HCT116 (cell line): ENCODE results near the gene C5orf46. TPM values are rescaled to one million over a fixed set of nuclear protein-coding genes. Genes with fewer than 3 reads are reported as not detected.

Experiments used
- ATAC-seq: fragments of 200-7000 bp; cut with Tn5 transposase; 2 replicates; pipeline ENCODE4 v1.9.1; 2020; ENCODE audit warnings: mild to moderate bottlenecking, moderate library complexity
- BruUV-seq: library from RNA; stranded (reverse); fragments of 400-500 nt; replicated peaks from 2 replicates; lab custom pipeline; 2021; lab: Mats Ljungman, UMichigan
- CTCF ChIA-PET: fragments of 300-600 bp; sonication (Branson Sonifier 250); formaldehyde crosslinking; loops from one replicate; lab custom pipeline; 2021; ENCODE audit warnings: antibody characterized with exemption; lab: Charles Lee
- POLR2A ChIA-PET: fragments of 300-600, 350-600 bp; sonication (Branson Sonifier 250); formaldehyde crosslinking; loops from one replicate; lab custom pipeline; 2021; ENCODE audit warnings: antibody characterized with exemption; lab: Charles Lee
- RAD21 ChIA-PET, 2 experiments: fragments of 300-600 bp; sonication (Branson Sonifier 250); formaldehyde crosslinking; loops; one replicate each; lab custom pipeline; 2023; ENCODE audit warnings: low total read pairs in 2 of 2; ENCODE audit not compliant: uncharacterized antibody in 2 of 2, unreplicated experiment in 2 of 2, low non-redundant PET in 1 of 2; lab: Charles Lee
- DNase-seq: peaks from one replicate; pipeline ENCODE4 v3.0.0-alpha.2; 2010; ENCODE audit warnings: low read depth, low spot score
- H2AFZ ChIP-seq: fragments of 200-600 bp; shearing (Covaris generic), sonication (generic); 2 replicates; pipeline ENCODE4 v1.6.1; 2017; ENCODE audit warnings: low read depth, mixed run types, mixed read lengths, antibody characterized with exemption, low read length; ENCODE audit not compliant: poor library complexity, severe bottlenecking
- H3K27ac ChIP-seq: 2 replicates; pipeline ENCODE4 v1.5.1; 2012; ENCODE audit warnings: low read depth, low read length
- H3K27me3 ChIP-seq: fragments of 200-600 bp; sonication (generic); 2 replicates; pipeline ENCODE4 v1.6.1; 2016; ENCODE audit warnings: mixed run types, low read length, mixed read lengths; ENCODE audit not compliant: insufficient read depth
- H3K36me3 ChIP-seq, 2 experiments: fragments of 200-500 bp in 1 of 2; fragments of 200-600 bp in 1 of 2; sonication (Bioruptor generic) in 1 of 2; sonication (generic) in 1 of 2; 2 replicates each; pipeline versions ENCODE4 v1.5.1 to v1.6.1; 2014 to 2016; ENCODE audit warnings: low read length in 2 of 2, inconsistent platforms in 1 of 2, mixed read lengths in 1 of 2, mixed run types in 1 of 2; ENCODE audit not compliant: insufficient read depth in 2 of 2, control insufficient read depth in 1 of 2
- H3K4me1 ChIP-seq, 2 experiments: fragments of 200-600 bp in 1 of 2; sonication (generic) in 1 of 2; 2 replicates each; pipeline versions ENCODE4 v1.5.1 to v1.6.1; 2012 to 2017; ENCODE audit warnings: low read length in 2 of 2, inconsistent platforms in 1 of 2, mild to moderate bottlenecking in 1 of 2, mixed read lengths in 1 of 2, mixed run types in 1 of 2, moderate library complexity in 1 of 2; ENCODE audit not compliant: insufficient read depth in 2 of 2, control insufficient read depth in 1 of 2
- H3K4me2 ChIP-seq: fragments of 200-600 bp; sonication (generic); 2 replicates; pipeline ENCODE4 v1.6.1; 2017; ENCODE audit warnings: mixed run types, low read length, mixed read lengths
- H3K4me3 ChIP-seq, 2 experiments: fragments of 200-600 bp in 1 of 2; sonication (generic) in 1 of 2; replicated peaks in 1 of 2; 2 replicates each; pipeline ENCODE4 v1.5.1; 2011 to 2016; ENCODE audit warnings: low read length in 2 of 2, control low read depth in 1 of 2, low read depth in 1 of 2, mild to moderate bottlenecking in 1 of 2, mixed read lengths in 1 of 2, mixed run types in 1 of 2
- H3K79me2 ChIP-seq: fragments of 200-600 bp; sonication (generic); 2 replicates; pipeline ENCODE4 v1.6.1; 2017; ENCODE audit warnings: mild to moderate bottlenecking, mixed run types, low read length, moderate library complexity, mixed read lengths; ENCODE audit not compliant: insufficient read depth
- H3K9ac ChIP-seq: fragments of 200-600 bp; sonication (generic); 2 replicates; pipeline ENCODE4 v1.6.1; 2016; ENCODE audit warnings: low read length, mixed read lengths
- H3K9me2 ChIP-seq: fragments of 200-600 bp; sonication (generic), shearing (Covaris generic); 2 replicates; pipeline ENCODE4 v1.6.1; 2017; ENCODE audit warnings: mixed run types, mild to moderate bottlenecking, moderate library complexity; ENCODE audit not compliant: insufficient read depth
- H3K9me3 ChIP-seq, 2 experiments: fragments of 200-500 bp in 1 of 2; fragments of 200-600 bp in 1 of 2; sonication (Bioruptor generic) in 1 of 2; sonication (generic) in 1 of 2; 2 replicates each; pipeline ENCODE4 v1.6.1; 2014 to 2017; ENCODE audit warnings: low read length in 2 of 2, mixed read lengths in 2 of 2, inconsistent platforms in 1 of 2, low read depth in 1 of 2, mild to moderate bottlenecking in 1 of 2, mixed run types in 1 of 2, moderate library complexity in 1 of 2; ENCODE audit not compliant: control insufficient read depth in 1 of 2, insufficient read depth in 1 of 2
- H4K20me1 ChIP-seq: fragments of 200-600 bp; sonication (generic), shearing (Covaris generic); 2 replicates; pipeline ENCODE4 v1.6.1; 2017; ENCODE audit warnings: mixed run types, mild to moderate bottlenecking, moderate library complexity; ENCODE audit not compliant: insufficient read depth
- EGR1 ChIP-seq: IDR thresholded peaks from 2 replicates; pipeline ENCODE4 v1.6.1; 2012; ENCODE audit warnings: low read depth
- EZH2phosphoT487 ChIP-seq: fragments of 200-600 bp; IDR thresholded peaks from 2 replicates; pipeline ENCODE4 v1.6.1; 2018; ENCODE audit warnings: antibody characterized with exemption, borderline replicate concordance
- JUND ChIP-seq: IDR thresholded peaks from 2 replicates; pipeline ENCODE4 v1.6.1; 2012
- POLR2A ChIP-seq: IDR thresholded peaks from 2 replicates; pipeline ENCODE4 v1.7.0; 2011; ENCODE audit warnings: borderline replicate concordance; ENCODE audit not compliant: insufficient read depth, insufficient read length; ENCODE audit errors: extremely low read depth
- SIN3A ChIP-seq: IDR thresholded peaks from 2 replicates; pipeline ENCODE4 v1.6.1; 2012; ENCODE audit warnings: low read depth
- ZFX ChIP-seq: fragments of 450-650 bp; IDR thresholded peaks from 2 replicates; pipeline ENCODE4 v1.6.1; 2017
- ZNF274 ChIP-seq: fragments of 200-500 bp; sonication (Bioruptor generic); IDR thresholded peaks from 2 replicates; pipeline ENCODE4 v1.6.1; 2014; ENCODE audit warnings: mild to moderate bottlenecking, low read depth, low read length, inconsistent platforms
- intact Hi-C: fragments of 100-400 bp; cut with micrococcal nuclease; formaldehyde crosslinking; loops from 2 replicates; pipeline ENCODE4 v1.10.0; 2022
- total RNA-seq: library from RNA; stranded (reverse); gene quantifications from one replicate; pipeline ENCODE4 v1.2.1, GENCODE V29; 2021; ENCODE audit not compliant: unreplicated experiment
- TF ChIP-seq, protein P1 (sequence below): IDR thresholded peaks from 2 replicates; pipeline ENCODE4 v1.6.1; 2012; ENCODE audit warnings: low read depth
- TF ChIP-seq, protein P2 (sequence below): IDR thresholded peaks from 2 replicates; pipeline ENCODE4 v1.6.1; 2012

C5orf46 gene
- total RNA-seq, 1 experiment from 2014 or later, result not detected

DNA sequence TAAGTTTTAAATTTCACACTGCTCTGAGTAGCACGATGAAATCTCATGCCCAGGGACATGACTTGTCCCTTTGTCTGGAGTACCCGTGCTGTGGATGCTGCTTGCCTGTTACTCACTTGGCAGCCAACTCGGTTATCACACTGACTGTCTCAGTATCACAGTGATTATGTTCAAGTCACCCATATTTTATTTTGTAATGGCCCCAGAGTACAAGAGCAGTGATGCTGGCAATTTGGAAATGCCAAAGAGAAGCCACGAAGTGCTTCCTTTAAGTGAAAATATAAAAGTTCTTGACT is 50.6 kb downstream of the C5orf46 start:
- Histone ChIP-seq H3K4me3 (no peak overlapping the region), H3K4me2 (no peak overlapping the region), H4K20me1 (no peaks in the 10 kb centered on the region), H3K9me3 (no peaks in the 10 kb centered on the region), H2AFZ (no peak overlapping the region), H3K27ac (no peak overlapping the region), H3K9me2 (no peaks in the 10 kb centered on the region), H3K9ac (no peak overlapping the region), H3K4me1 (no peaks in the 10 kb centered on the region), H3K79me2 (no peaks in the 10 kb centered on the region), H3K27me3 (peaks cover 5% of the 10 kb centered on the region; the same call in 1 of the 2 replicates), H3K36me3 (no peaks in the 10 kb centered on the region)
- CTCF ChIA-PET, result interaction anchor here (1.1 kb wide), 1 partner anchor 84 kb away, joined by 3 read pairs; no protein-coding TSS in a partner anchor
- BruUV-seq, result no TSS peak
- no peak for TF ChIP-seq ZNF274
- TF ChIP-seq JUND, result no peak
- TF ChIP-seq SIN3A, result no peak
- TF ChIP-seq, protein P1, sequence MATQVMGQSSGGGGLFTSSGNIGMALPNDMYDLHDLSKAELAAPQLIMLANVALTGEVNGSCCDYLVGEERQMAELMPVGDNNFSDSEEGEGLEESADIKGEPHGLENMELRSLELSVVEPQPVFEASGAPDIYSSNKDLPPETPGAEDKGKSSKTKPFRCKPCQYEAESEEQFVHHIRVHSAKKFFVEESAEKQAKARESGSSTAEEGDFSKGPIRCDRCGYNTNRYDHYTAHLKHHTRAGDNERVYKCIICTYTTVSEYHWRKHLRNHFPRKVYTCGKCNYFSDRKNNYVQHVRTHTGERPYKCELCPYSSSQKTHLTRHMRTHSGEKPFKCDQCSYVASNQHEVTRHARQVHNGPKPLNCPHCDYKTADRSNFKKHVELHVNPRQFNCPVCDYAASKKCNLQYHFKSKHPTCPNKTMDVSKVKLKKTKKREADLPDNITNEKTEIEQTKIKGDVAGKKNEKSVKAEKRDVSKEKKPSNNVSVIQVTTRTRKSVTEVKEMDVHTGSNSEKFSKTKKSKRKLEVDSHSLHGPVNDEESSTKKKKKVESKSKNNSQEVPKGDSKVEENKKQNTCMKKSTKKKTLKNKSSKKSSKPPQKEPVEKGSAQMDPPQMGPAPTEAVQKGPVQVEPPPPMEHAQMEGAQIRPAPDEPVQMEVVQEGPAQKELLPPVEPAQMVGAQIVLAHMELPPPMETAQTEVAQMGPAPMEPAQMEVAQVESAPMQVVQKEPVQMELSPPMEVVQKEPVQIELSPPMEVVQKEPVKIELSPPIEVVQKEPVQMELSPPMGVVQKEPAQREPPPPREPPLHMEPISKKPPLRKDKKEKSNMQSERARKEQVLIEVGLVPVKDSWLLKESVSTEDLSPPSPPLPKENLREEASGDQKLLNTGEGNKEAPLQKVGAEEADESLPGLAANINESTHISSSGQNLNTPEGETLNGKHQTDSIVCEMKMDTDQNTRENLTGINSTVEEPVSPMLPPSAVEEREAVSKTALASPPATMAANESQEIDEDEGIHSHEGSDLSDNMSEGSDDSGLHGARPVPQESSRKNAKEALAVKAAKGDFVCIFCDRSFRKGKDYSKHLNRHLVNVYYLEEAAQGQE, result no peak
- TF ChIP-seq ZFX, result no peak
- no peak for TF ChIP-seq EGR1
- no peak for TF ChIP-seq POLR2A
- TF ChIP-seq, protein P2, sequence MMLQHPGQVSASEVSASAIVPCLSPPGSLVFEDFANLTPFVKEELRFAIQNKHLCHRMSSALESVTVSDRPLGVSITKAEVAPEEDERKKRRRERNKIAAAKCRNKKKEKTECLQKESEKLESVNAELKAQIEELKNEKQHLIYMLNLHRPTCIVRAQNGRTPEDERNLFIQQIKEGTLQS, result no peak
- no peak for TF ChIP-seq EZH2phosphoT487
- intact Hi-C loops, result loop anchor here (5.0 kb wide), 1 partner anchor 252 kb away; no protein-coding TSS in a partner anchor
- POLR2A ChIA-PET, result no interaction called here
- RAD21 ChIA-PET, result no interaction called here
- ATAC-seq (no peak), DNase-seq (no peak)
